ENCODE data around the gene KIT.

KIT gene

DNA sequence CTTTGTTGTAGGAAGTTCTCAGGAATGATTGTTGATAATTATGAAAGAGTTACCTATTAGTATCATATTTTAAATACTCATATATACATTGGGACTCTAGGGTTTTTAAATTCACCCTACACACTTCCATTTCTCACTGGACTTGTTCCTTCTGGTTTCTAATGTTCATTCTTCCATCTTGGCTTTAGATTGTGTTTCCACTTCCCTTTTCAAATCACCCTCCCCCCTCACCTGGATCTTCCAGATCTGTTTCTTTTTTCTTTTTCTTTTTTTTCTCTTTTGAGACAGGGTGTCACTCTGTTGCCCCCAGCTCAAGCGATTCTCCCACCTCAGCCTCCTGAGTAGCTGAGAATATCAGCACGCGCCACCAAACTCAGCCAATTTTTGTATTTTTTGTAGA, 6.7 kb upstream of the KIT start:
- no peak for FAIRE-seq

DNA sequence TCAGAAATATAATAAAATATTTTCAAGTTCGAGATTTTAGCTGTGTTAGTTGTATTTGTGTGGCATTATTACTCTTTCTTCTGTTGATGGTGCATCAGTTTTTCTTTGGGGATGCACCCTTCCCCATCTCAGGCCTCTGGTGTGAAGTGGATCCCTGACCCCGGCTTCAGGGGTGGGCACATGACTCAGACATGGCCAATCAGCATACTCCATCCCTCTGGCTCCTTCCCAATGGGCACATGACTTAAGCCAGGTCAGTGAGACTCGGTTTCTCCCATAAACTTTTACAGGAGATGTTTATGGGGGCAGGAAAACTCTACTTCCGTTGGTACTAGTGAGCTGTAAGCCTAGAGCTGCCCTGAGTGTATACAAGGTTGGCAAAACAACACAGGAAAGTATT, 3.0 kb upstream of the KIT start:
- DNase-seq (ENCODE audit: insufficient read length, low spot score) (no peak), FAIRE-seq (no peak)
- TF ChIP-seq, protein P1, sequence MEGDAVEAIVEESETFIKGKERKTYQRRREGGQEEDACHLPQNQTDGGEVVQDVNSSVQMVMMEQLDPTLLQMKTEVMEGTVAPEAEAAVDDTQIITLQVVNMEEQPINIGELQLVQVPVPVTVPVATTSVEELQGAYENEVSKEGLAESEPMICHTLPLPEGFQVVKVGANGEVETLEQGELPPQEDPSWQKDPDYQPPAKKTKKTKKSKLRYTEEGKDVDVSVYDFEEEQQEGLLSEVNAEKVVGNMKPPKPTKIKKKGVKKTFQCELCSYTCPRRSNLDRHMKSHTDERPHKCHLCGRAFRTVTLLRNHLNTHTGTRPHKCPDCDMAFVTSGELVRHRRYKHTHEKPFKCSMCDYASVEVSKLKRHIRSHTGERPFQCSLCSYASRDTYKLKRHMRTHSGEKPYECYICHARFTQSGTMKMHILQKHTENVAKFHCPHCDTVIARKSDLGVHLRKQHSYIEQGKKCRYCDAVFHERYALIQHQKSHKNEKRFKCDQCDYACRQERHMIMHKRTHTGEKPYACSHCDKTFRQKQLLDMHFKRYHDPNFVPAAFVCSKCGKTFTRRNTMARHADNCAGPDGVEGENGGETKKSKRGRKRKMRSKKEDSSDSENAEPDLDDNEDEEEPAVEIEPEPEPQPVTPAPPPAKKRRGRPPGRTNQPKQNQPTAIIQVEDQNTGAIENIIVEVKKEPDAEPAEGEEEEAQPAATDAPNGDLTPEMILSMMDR (IDR thresholded peaks at IDR 0.05; ENCODE audit: insufficient read depth, missing control alignments) = no peak

More for the DNA sequence above, 6.7 kb upstream of the KIT start:
- no peak for DNase-seq (ENCODE audit: insufficient read length, low spot score)
- TF ChIP-seq, protein P1 (IDR thresholded peaks at IDR 0.05; ENCODE audit: insufficient read depth, missing control alignments) = no peak

DNA sequence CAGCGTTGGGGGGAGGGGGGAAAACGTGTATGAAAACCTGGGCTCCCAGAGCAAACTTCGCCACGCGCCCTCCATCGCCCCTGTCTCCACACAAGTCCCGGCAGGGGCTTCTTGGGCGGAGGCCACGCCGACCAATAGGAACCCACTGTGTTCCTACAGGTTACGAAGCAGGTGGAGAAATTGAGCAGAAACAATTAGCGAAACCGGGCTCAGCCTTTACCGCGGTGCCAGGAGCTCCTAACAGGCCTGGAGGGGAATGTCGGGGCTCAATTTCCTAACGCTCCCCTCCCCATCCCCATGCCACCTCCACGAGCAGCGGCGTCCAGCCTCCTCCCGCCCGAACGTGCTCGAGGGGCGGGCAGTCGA, 589 bp upstream of the KIT start:
- no peak for FAIRE-seq
- TF ChIP-seq, protein P1 (IDR thresholded peaks at IDR 0.05; ENCODE audit: insufficient read depth, missing control alignments) = no peak
- no peak for DNase-seq (ENCODE audit: insufficient read length, low spot score)

DNA sequence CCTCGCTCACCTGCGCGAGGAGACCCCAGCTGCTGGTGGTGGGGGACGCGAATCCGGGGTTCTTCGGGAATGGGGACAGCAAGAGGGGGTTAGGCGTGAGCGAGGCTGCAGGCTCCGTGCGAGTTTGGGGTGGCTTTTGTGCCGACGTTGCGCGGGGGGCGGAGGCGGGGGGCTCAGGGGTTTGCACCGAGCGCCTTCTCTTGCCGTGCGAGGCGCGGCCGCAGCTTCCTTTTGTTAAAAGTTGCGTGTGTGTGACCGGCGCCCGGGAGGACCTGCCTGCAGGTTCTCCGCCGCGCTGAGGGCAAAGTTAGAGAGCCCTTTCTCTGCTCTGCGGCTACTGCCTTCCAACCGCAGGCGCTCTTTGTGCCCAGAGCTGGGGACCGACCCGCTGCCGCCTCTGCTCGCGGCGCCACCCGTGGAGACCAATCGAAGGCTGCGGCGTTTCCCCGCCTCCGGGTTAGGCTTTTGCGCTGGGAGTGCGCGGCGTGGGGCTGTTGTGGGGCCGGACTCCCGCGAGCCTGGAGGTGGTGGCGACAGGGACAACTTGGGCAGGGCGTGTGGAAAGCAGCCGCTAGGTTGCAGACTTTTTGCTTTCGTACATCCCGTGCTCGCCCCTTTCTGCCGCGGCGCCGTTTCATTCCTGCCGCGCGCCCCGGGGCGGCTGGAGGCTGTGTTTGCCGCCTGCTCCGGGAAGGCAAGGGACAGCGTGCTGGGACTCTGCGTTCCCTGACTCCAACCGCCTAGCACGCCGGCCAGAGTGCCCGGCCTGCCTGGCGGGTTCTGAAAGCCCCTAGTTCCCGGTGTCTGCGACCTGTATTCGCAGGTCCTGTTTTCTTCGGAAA, 716 bp downstream of the KIT start:
- FAIRE-seq (no peak), DNase-seq (ENCODE audit: insufficient read length, low spot score) (no peak)
- TF ChIP-seq, protein P1 (IDR thresholded peaks at IDR 0.05; ENCODE audit: insufficient read depth, missing control alignments) = no peak

DNA sequence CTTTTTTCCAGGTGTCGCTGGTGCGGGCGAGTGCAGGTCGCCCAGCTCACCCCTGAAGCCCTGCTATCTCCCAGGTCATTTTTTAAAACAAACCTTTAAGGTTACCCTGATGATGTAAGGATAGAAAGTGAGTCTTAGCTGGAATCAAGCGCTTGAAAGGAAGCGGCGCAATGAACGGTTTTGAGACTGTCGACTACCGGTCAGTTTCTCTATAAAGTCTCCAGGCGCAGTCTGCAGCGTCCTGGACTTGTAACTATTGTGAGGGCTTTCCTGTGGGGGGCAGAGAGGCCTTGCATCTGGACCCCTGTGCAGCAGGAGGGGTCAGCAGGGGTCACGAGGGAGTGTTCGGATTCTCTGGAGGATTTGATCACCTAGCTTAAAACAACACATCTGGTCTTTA, 1.6 kb downstream of the KIT start:
- FAIRE-seq = no peak
- no peak for DNase-seq (ENCODE audit: insufficient read length, low spot score)
- TF ChIP-seq, protein P1 (IDR thresholded peaks at IDR 0.05; ENCODE audit: insufficient read depth, missing control alignments) = no peak

DNA sequence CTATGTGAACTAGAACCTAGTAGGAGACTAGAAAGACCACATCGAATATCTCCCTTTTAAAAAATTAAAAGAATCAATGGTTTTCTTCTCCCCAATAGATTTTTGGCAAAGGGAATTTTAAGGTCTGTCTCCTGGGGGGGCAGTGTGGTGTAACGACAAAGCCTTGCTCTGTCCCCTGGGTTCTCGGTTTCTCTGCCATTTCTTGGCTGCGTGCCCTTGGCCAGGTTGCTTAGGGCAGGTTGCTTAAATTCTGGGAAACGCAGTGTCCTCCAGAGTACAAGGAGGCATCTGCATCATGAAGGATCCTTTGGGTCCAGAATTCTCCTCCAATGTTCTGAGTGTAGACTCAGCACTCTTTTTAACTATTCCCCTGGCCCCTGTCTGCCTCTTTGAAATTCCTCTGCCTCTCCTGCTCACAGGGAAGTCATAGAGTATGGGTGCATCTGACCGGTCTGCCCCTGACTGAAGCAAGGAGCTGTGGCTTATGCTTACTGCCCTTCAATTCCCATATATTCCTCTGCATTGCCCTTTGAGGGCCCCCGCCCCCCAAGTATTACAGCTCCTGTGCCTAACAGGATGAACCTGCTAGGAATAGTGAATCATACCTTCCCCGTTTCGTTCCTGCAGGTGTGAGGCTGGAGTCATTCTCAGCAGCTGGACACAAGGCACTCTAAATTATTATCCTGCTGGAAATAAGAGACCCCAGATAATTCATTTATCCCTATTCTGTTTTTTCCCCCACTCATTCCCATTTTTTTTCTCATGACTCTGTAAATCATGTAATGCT, 2.2 kb downstream of the KIT start:
- TF ChIP-seq, protein P1 (IDR thresholded peaks at IDR 0.05; ENCODE audit: insufficient read depth, missing control alignments) = no peak
- no peak for FAIRE-seq
- DNase-seq (ENCODE audit: insufficient read length, low spot score) = no peak

DNA sequence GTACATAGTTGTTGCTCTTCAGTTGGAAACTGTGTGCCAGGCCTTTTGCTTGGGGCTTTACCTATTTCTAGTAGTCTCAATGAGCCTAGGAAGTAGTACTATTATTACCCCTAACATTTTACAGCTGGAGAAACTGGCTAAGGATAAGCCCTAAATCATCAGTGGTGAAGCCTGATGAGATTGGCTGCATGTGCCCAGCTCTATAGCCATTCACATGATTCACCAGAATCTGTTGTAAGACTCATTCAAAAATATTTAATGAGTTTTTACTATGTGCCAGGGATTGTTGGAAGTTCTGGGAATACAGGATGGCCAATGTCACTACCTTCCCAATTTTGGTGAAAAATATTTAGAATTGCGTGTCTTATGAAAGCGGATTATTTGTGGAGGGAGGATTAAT, 2.8 kb downstream of the KIT start:
- no peak for FAIRE-seq
- no peak for DNase-seq (ENCODE audit: insufficient read length, low spot score)
- TF ChIP-seq, protein P1 (IDR thresholded peaks at IDR 0.05; ENCODE audit: insufficient read depth, missing control alignments) = no peak
